OCI-LY1 (cell line): Measurements from ENCODE around the gene COX10.

Experiments
- CTCF ChIP-seq: fragments of 200-600 bp; sonication (generic), shearing (Covaris generic); IDR thresholded peaks from 2 replicates; pipeline ENCODE4 v1.5.1; 2017; ENCODE audit warnings: mild to moderate bottlenecking, antibody characterized with exemption, low read length, moderate library complexity, mixed read lengths
- EZH2 ChIP-seq: fragments of 200-600 bp; sonication (generic), shearing (Covaris generic); IDR thresholded peaks from 2 replicates; pipeline ENCODE4 v1.8.0; 2017; ENCODE audit warnings: borderline replicate concordance, mixed run types, mild to moderate bottlenecking, antibody characterized with exemption, low read length, moderate library complexity, mixed read lengths

- TF ChIP-seq CTCF: no peak
- no peak for TF ChIP-seq EZH2
Measured at GRCh38 chr17:14084955-14085354, 15.7 kb downstream of the COX10 start.
